DND-41 (cell line): ENCODE results near the gene U2AF2.

ENCODE experiments used
- ATAC-seq: fragments of 200-7000 bp; cut with Tn5 transposase; 3 replicates; pipeline ENCODE4 v1.9.1; 2021; ENCODE audit warnings: low read depth; ENCODE audit not compliant: insufficient read depth
- DNase-seq: peaks from one replicate; pipeline ENCODE4 v3.0.0-alpha.2; 2020
- H2AFZ ChIP-seq: 2 replicates; pipeline ENCODE4 v1.6.0; 2012; ENCODE audit warnings: low read depth, low read length
- H3K27ac ChIP-seq: 2 replicates; pipeline ENCODE4 v1.5.1; 2012; ENCODE audit warnings: low read length, inconsistent platforms
- H3K27me3 ChIP-seq: fragments of 200-600 bp; sonication (generic); 2 replicates; pipeline ENCODE4 v1.6.0; 2012; ENCODE audit warnings: low read length, mild to moderate bottlenecking, inconsistent platforms; ENCODE audit not compliant: insufficient read depth, poor library complexity
- H3K36me3 ChIP-seq: 2 replicates; pipeline ENCODE4 v1.5.1; 2012; ENCODE audit warnings: low read length, inconsistent platforms; ENCODE audit not compliant: insufficient read depth
- H3K4me1 ChIP-seq: 2 replicates; pipeline ENCODE4 v1.5.1; 2012; ENCODE audit warnings: mild to moderate bottlenecking, low read length; ENCODE audit not compliant: insufficient read depth
- H3K4me2 ChIP-seq: 2 replicates; pipeline ENCODE4 v1.6.0; 2012; ENCODE audit warnings: mild to moderate bottlenecking, moderate library complexity, low read length, inconsistent platforms; ENCODE audit not compliant: insufficient read depth
- H3K4me3 ChIP-seq, 2 experiments: fragments of 200-600 bp in 1 of 2; shearing (Covaris generic) in 1 of 2; 2 replicates each; pipeline ENCODE4 v1.5.1; 2012 to 2016; ENCODE audit warnings: inconsistent platforms in 2 of 2, low read length in 2 of 2, mild to moderate bottlenecking in 2 of 2, low read depth in 1 of 2, moderate library complexity in 1 of 2
- H3K79me2 ChIP-seq: 2 replicates; pipeline ENCODE4 v1.6.0; 2012; ENCODE audit warnings: low read length, inconsistent platforms; ENCODE audit not compliant: insufficient read depth
- H3K9ac ChIP-seq: 2 replicates; pipeline ENCODE4 v1.6.0; 2012; ENCODE audit warnings: low read depth, mild to moderate bottlenecking, inconsistent platforms, low read length, moderate library complexity
- H3K9me3 ChIP-seq: 2 replicates; pipeline ENCODE4 v1.5.1; 2012; ENCODE audit warnings: low read length, moderate library complexity, mild to moderate bottlenecking, inconsistent platforms; ENCODE audit not compliant: insufficient read depth, severe bottlenecking
- H4K20me1 ChIP-seq: 2 replicates; pipeline ENCODE4 v1.6.0; 2012; ENCODE audit warnings: low read length; ENCODE audit not compliant: insufficient read depth
- EZH2 ChIP-seq: IDR thresholded peaks from 3 replicates; pipeline ENCODE4 v1.6.1; 2012; ENCODE audit warnings: borderline replicate concordance, low read depth, mild to moderate bottlenecking, moderate library complexity, low read length, inconsistent platforms; ENCODE audit not compliant: severe bottlenecking
- TF ChIP-seq, protein P1 (sequence below): IDR thresholded peaks from 2 replicates; pipeline ENCODE4 v1.5.1; 2012; ENCODE audit warnings: borderline replicate concordance, low read length, moderate library complexity, mild to moderate bottlenecking; ENCODE audit not compliant: poor library complexity, severe bottlenecking; ENCODE audit errors: extremely low read depth

U2AF2 gene

GRCh38 chr19:55723491-55723890, 68.7 kb downstream of the U2AF2 start:
- ATAC-seq, result no peak

More at GRCh38 chr19:55723491-55723890, 68.7 kb downstream of the U2AF2 start:
- Histone ChIP-seq H3K36me3 (no peaks in the 10 kb centered on the region), H3K27ac (no peak overlapping the region), H4K20me1 (no peaks in the 10 kb centered on the region), H3K4me1 (no peaks in the 10 kb centered on the region), H3K79me2 (no peaks in the 10 kb centered on the region), H2AFZ (no peak overlapping the region), H3K4me3 (no peak overlapping the region), H3K9me3 (peaks cover 11% of the 10 kb centered on the region), H3K9ac (no peak overlapping the region), H3K27me3 (no peaks in the 10 kb centered on the region), H3K4me2 (no peak overlapping the region)
- TF ChIP-seq EZH2, result no peak
- TF ChIP-seq, protein P1, sequence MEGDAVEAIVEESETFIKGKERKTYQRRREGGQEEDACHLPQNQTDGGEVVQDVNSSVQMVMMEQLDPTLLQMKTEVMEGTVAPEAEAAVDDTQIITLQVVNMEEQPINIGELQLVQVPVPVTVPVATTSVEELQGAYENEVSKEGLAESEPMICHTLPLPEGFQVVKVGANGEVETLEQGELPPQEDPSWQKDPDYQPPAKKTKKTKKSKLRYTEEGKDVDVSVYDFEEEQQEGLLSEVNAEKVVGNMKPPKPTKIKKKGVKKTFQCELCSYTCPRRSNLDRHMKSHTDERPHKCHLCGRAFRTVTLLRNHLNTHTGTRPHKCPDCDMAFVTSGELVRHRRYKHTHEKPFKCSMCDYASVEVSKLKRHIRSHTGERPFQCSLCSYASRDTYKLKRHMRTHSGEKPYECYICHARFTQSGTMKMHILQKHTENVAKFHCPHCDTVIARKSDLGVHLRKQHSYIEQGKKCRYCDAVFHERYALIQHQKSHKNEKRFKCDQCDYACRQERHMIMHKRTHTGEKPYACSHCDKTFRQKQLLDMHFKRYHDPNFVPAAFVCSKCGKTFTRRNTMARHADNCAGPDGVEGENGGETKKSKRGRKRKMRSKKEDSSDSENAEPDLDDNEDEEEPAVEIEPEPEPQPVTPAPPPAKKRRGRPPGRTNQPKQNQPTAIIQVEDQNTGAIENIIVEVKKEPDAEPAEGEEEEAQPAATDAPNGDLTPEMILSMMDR, result no peak
- DNase-seq, result no peak
